Measurements from ENCODE around the gene ACAD11.
"Not testable (repeated sequence)": the region's sequence is repeated elsewhere in the genome, so short reads cannot be mapped to it uniquely, and the experiment has no call there.

The ACAD11 gene

DNA sequence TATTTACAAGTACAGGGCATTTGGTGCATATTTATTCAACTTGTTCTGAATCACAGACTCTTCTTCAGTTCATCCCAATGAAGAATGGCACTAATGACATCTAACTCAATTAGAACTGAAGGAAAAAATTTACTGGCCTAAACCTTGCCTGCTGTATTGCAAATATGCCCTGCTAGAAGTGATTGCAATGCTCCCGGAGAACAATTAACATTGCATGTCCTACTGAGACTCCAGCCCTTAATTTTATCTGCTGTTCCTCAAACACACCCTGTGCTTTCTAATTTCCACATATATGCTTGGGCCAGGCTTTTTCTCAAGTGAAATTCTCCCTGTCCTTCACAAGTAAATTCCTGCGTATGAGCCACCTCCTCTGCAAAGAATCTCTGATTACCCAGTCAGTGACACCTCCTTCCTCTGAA lies 54.2 kb downstream of the ACAD11 start:
- DNase-seq (ENCODE audit: low read depth in 2 of 2) = no peak

DNA sequence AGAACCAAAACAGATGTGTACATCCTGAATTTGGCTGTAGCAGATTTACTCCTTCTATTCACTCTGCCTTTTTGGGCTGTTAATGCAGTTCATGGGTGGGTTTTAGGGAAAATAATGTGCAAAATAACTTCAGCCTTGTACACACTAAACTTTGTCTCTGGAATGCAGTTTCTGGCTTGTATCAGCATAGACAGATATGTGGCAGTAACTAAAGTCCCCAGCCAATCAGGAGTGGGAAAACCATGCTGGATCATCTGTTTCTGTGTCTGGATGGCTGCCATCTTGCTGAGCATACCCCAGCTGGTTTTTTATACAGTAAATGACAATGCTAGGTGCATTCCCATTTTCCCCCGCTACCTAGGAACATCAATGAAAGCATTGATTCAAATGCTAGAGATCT lies 59.0 kb downstream of the ACAD11 start:
- DNase-seq (ENCODE audit: low read depth in 2 of 2) = not testable (repeated sequence)

DNA sequence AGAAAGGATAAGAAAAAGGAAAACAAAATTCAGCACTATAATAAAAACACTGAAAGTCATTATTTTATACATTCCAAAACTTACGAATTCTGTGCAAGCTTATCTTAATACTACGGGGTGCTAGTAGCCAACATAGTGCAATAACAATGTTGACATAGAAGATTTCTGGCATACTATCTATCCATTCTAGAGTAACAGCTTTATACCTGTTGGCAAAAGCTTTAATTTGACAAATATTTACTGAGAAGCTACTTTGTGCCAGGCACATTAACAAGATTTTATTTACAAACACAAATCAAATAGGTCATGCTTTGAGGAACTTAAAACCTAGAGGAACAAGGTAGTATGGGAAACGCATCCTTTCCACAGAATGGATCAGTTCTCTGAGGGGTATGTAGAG lies 61.4 kb downstream of the ACAD11 start:
- no peak for DNase-seq (ENCODE audit: low read depth in 2 of 2)

DNA sequence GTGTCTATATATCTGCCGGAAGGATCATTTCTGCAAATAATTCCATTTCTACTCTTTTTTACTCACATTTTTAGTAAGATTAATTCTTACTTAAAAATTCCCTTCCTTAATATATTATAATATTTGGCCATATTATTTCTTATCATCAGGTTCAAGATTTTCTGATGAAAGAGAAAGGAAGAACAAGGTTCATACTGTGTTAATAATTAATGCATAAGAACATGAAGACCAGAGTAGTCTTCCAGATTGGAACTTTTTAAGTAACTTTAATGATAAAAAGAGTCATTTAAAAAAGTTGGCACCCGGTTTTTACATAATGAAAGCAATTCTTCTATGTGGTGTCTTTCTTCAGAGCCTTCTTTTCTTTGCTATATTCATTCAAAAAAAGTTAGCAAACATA lies 61.9 kb downstream of the ACAD11 start:
- DNase-seq (ENCODE audit: low read depth in 2 of 2) = no peak

DNA sequence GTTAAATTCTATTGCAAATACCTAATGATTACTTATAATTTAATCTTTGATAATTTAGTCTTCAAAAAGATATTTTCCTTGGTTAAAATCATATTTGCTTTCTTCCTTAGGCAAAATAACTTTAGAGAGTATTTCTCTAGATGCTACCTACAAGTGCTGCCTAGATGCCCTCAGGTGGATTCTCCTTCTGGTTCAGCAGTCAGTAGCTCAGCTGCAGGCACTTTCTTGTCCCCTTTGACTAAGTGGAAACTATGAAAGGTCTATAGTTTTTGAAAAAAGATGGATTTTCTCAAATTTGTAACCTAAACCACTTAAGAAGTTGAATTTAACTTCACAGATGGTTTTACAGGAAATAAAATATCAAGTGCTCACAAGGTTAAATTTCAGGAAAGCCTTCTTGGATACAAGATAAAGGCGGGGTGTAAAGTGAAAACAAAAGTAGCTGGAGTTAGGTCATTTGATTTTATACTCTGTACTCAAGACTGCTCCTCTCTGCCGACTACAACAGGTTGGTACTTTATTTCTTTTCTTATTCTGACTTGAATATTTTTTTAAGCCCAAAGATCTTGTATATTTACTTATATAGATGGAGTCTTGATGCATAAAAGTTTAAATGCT lies 62.7 kb downstream of the ACAD11 start, which contains the start of gene ACKR4:
Gene ACKR4 (plus strand): TSS at position 455 of the 618 bp plus-strand sequence. CDS start 3,128 bp downstream, outside the sequence.
- DNase-seq (ENCODE audit: low read depth in 2 of 2) = no peak

DNA sequence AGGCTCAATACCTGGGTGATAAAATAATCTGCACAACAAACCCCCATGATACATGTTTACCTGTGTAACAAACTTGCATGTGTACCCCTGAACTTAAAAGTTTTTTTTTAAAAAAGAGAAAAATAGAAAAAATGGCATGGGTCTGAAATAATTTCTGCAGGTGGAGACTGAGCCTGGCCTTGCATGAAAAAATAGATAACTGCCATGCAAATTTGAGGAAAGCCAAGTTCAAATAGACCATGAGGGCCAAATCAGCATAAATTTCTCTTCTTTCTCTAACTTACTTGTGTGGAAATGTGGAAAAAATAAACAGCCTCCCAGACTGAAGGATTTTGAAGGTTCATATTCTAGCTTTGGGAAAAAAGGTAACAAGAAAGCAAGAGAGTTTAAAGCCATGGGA lies 63.3 kb downstream of the ACAD11 start:
- no peak for DNase-seq (ENCODE audit: low read depth in 2 of 2)

DNA sequence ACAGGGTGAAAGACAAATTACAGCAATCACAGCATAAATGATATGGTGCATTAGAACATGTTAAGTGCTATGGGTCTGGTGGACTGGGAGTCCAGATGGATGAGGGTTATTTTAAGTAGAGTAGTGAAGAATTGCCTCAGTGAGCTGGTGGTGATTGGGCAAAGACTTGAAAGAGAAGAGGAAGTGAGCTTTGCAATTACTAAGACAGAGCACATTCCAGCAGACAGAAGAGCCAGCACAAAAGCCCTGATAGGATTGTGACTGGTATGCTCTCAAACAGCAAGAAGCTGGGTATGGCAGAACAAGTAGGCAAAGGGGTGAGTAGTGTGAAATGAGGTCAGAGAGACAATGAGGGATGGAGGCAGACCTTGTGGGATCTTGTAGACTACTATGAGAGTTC lies 64.6 kb downstream of the ACAD11 start:
- no peak for DNase-seq (ENCODE audit: low read depth in 2 of 2)

DNA sequence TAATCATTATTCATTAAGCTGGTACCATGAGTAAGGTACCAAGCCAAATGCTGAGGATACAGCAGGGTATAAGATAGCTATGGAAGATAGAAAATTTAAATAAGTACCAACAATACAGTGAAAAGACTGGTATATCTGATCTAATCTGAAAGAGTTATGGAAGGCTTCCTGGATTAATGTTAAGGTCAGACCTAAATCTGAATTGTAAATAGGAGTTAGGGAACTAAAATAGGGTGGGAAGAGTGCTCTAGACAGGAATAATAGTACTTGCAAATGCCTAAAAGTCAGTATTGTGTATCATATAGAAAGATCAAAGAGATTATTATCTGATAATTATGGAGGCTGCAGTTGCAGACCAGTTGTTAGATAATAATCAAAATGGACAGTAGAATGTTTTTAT lies 65.1 kb downstream of the ACAD11 start:
- DNase-seq (ENCODE audit: low read depth in 2 of 2) = no peak

DNA sequence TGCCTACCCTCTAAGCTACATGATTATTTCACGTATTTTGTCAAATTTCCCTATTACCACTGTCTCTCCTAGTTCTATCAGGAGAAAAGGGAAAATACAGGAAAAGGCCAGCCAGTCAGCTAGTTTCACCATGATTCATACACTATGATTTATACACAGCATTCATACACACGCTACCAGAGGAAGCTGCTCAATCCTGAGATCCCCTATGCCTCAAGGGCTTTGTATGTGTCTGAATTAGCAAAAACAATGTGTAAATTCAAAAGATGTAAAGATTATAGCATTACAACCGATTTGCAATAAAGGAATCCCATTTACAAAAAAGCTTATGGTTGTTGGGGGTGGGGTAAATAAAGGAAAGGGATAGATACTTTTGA lies 65.7 kb downstream of the ACAD11 start:
- no peak for DNase-seq (ENCODE audit: low read depth in 2 of 2)

DNA sequence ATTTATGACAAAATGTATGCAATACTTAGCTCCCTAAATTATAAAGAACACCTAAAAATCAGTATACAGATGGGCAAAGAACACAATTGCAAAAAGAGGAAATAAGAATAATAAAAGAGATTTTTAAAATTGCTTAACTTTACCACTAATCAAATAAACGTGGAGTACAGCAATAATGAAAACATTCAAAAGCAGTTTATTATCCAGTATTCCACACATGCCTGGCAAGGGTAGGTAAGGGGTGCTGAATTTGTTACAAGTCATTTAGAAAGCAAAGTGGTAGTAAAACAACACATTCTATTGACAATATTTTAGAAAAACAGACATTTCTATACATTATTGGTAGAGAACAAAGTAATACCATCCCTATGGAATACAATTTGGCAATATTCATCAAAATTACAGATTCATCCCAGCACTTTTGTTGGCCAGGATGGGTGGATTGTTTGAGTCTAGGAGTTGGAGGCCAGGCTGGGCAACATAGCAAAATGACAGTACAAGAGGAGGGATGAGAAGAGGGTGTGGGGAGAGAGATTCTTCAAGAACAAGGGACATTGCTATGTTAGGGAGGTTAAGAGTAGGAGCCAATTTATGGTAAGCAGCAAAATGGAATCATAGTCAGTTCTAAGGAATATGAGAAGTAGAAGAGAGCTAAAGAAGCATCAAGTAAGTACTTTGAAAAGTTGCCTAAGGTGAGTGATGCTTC lies 66.2 kb downstream of the ACAD11 start:
- no peak for DNase-seq (ENCODE audit: low read depth in 2 of 2)

DNA sequence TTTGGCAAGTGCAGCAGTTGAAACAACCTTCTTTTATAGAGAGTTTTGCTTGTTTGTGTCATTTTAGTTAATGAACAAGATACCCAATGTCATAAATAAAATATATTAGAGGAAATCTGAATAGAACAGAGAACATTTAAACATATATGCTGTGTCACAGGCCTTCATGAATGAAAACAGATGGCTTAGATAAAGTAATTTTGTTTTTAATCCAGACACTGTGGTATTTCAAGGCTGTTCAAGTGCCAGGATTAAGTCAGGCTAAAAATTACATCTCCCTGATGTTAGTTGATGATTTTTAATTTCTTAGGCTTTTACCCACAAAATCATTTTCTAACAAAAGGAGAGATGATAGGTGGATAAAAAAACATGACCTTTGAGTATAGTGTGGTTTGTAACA lies 67.4 kb downstream of the ACAD11 start:
- DNase-seq (ENCODE audit: low read depth in 2 of 2) = no peak

DNA sequence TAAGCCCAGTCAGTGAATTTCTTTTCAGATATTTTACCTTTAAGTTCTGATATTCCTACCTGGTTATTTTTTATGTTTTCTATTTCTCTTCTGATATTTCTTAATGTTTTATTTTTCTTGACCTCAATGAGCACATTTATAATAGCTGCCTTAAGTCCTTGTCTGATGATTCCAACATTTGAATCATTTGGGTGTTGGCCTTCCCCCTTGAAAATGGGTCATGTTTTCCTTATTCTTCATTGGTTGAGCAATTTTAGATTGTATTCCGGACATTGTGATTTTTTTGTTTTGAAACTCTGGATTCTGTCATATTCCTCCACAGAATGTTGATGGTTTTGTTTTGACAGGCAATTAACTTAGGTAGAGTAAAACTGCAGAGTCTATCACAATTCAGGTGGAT lies 72.2 kb downstream of the ACAD11 start:
- no peak for DNase-seq (ENCODE audit: low read depth in 2 of 2)

DNA sequence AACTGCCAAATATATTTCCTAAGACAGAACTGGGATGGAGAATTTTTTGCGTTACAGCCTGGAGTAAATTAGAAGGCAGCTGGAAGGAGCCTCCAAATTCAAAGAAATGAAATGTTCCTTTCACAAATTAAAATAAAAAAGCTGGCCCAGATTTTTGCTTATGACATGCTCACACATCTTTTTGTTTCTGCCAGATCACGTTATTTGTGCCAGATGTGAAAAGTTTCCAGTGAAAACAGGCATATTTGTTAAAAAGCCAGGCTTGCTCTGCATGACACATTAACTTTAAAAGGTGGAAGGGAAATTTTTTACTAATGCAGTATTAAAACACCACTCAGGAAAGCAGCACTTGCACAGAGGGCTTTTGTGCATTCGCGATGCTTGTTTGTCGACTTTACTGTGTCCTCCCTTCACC lies 85.8 kb downstream of the ACAD11 start:
- no peak for DNase-seq (ENCODE audit: low read depth in 2 of 2)

DNA sequence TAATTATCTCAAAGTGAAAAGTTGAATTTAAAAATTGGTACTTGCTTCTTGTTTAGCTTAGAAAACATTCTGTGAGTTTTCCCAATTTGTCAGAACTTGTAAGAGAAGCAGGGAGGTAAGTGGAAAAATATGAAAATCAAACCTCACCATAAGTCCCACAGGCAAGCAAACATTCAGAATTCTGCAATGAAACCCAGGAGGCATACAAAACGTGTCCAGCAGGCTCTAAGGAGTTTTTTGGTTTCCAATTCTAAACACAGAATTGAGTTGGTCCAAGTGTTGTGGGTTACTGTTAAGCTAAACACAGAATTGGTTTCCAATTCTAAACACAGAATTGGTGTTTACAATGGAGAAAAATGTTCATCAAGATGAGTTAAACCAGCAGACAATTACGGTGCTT lies 89.6 kb downstream of the ACAD11 start:
- DNase-seq (ENCODE audit: low read depth in 2 of 2) = no peak

DNA sequence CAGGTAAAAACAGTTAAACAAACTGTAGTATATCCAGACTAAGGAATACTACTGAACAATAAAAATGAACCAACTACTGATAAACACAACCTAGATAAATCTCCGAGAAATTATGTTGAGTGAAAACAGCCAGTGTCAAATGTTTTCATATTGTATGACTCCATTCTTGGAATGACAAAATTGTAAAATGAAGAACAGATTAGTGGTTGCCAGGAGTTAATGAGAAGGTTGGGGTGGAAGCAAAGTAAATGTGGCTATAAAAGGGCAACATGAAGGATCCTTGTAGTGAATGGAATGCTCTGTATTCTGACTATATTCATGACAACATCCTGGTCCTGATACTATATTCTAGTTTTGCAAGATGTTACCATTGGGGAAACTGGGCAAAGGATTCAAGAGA lies 90.0 kb downstream of the ACAD11 start:
- no peak for DNase-seq (ENCODE audit: low read depth in 2 of 2)

DNA sequence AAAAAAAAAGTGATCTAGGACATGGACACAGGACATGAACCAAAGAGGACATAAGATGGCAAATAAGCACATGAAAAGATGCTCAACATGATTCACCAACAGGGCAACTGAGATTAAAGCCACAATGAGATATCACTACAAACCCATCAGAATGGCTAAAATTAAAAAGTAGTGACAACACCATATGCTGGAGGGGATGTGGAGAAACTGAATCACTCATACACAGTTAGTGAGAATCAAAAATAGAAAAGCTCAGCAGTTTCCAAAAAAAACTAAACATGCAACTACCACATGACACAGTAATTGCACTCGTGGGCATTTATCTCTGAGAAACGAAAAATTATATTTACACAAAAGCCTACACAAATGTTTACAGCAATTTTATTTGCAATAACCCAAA lies 90.5 kb downstream of the ACAD11 start:
- no peak for DNase-seq (ENCODE audit: low read depth in 2 of 2)

DNA sequence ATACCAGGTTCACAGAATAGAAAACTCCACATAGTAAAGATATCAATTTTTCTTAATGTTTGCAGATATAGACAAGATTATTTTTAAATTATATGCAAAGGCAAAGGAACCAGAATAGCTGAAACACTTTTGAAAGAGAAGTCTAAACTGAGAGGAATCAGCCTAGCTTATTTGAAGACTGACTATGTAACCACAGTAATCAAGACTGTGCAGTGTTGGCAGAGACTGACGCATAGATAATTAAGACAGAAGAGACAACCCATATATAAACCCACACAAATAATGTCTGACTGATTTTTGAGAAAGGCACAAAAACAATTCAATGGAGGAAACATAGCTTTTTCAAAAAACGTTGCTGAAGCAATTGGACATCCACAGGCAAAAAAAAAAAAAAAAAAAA lies 91.2 kb downstream of the ACAD11 start:
- no peak for DNase-seq (ENCODE audit: low read depth in 2 of 2)

DNA sequence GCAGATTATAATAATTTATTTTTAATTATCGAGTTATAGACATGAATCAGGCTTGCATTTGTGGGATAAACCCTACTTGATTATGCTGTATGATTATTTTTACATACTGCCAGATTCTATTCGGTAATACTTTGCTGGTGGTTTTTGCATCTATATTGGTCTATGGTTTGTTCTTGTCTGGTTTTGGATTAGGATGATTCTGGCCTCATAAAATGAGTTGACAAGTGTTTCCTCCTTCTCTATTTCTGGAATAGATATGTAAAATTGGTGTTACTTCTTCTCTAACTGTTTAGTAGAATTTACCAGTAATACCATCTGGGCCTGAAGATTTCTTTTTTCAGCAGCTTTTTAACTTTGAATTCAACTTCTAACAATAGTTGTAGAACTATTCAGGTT lies 95.5 kb downstream of the ACAD11 start:
- DNase-seq (ENCODE audit: low read depth in 2 of 2) = no peak

DNA sequence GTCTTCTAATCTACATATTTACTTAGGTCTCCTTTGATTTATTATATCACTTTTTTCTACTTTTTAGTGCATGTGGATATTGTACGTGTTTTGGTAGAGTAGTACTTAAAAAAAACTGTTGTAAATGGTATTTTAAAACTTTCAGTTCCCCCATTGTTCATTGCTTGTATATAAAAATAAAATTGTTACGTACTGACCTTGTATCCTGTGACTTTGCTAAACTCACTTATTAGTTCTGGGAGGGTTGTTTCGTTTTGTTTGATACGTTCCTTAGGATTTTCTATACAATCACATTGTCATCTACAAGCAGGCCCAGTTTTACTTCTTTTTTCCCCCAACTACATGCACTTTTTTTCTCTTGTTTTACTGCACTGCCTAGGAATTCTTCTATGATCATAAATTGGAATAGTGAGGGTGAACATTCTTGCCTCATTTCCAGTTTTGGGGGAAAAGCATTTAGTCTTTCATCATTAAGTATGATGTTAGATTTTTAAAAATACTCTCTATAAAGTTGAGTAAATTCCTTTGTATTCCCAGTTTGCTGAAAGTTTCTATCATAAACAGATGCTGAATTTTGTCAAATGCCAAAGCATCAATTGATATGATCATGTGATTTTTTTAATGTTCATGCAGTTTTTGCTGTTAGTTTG lies 96.1 kb downstream of the ACAD11 start:
- DNase-seq (ENCODE audit: low read depth in 2 of 2) = no peak

DNA sequence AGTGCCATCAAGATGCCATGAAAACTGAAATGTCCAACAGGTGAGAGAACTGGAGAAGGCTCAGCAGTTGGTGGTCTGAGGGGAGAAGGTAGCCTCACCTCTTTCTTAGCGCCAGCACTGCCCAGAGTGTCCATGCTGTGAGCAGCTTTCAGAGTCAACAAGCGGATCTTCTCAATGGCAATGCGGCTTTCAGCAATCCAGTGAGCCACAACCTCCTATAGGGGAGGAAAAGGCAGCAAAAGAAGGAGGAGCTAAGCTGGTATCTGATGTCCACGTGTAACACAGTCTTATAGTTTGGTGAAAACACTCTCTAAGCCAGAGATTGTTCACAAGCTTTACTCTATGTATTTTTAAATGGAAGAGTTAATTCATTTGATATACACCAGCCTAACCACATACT lies 98.6 kb downstream of the ACAD11 start:
- DNase-seq (ENCODE audit: low read depth in 2 of 2) = no peak

DNA sequence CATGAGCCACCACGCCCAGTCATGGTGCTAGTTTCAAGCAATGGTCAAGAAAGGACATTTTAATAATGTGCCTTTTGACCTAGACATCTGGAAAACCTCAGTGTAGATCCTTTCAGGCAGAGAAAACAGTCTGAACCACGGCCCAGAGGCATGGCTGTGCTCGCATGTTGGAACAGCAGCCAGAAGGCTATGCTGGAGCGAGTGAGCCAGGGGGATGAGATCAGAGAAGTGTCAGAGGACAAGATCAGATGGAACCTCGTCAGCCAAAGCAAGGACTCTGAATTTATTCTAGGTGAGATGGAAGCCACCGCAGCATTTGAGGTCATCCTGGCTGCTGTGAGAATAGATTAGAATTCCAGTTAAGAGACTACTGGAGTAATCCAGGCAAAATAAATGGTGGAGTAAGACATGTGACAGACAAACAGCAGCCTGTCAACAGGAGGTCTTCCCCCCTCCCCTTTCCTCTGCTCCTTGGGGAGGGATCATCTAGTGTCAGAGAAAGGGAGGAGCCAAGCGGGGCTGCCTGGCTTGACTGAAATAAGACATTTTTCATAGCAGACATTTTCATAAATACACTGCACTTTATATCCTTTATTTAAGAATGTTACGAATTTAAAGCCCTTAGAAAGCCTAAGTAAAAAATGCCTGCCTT lies 103.0 kb downstream of the ACAD11 start:
- DNase-seq (ENCODE audit: low read depth in 2 of 2) = no peak

DNA sequence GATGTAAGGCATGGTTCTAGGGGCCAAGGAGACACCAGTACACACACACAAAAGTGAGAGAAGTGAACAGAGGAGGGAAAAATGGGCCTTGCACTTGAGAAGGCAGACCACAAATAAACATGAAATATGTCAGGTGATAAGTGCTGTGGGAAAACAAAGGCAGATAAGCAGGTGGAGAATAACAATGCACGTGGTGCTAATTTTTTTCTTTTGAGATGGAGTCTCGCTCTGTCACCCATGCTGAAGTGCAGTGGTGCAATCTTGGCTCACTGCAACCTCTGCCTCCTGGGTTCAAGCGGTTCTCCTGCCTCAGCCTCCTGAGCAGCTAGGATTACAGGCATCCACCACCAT lies 103.6 kb downstream of the ACAD11 start:
- DNase-seq (ENCODE audit: low read depth in 2 of 2) = not testable (repeated sequence)
